ENCODE results near the gene LYPD6. TPM values are rescaled to one million over a fixed set of nuclear protein-coding genes. Genes with fewer than 3 reads are reported as not detected.

LYPD6 gene
- total and polyA plus RNA-seq, 2 donors (not counting 3 experiments of a cell fraction or from before 2014, with no cell fraction given): 3.0 to 4.0 TPM

- Histone ChIP-seq H3K9me1 (replicated peaks; ENCODE audit: control insufficient read depth, extremely low read depth, insufficient read depth, low read length) (no peaks in the 10 kb centered on the region), H3K27me3 (ENCODE audit: control insufficient read depth in 2 of 2, insufficient read depth in 2 of 2, low read length in 2 of 2) (peaks cover under 1 to 3% of the 10 kb centered on the region in 2 experiments), H3K4me3 (replicated peaks in 1 of 3; ENCODE audit: insufficient read depth in 1 of 3, low read depth in 1 of 3, low read length in 3 of 3) (no peak overlapping the region), H3K27ac (ENCODE audit: insufficient read depth, low read depth, low read length) (no peak overlapping the region), H3K9ac (replicated peaks; ENCODE audit: extremely low read depth, insufficient read depth, low read length) (no peak overlapping the region), H3K36me3 (ENCODE audit: control insufficient read depth in 2 of 2, extremely low read depth in 1 of 2, insufficient read depth in 2 of 2, low read length in 2 of 2) (no peaks in the 10 kb centered on the region), H3K79me2 (ENCODE audit: control insufficient read depth, insufficient read depth, low read length) (no peaks in the 10 kb centered on the region), H2AFZ (ENCODE audit: low read depth, low read length) (no peak overlapping the region), H3K4me1 (ENCODE audit: control insufficient read depth, extremely low read depth, insufficient read depth, low read length) (no peaks in the 10 kb centered on the region), H3K4me2 (ENCODE audit: insufficient read depth, low read length) (no peak overlapping the region), H3K9me3 (replicated peaks; ENCODE audit: control insufficient read depth, insufficient read depth, low read length) (no peaks in the 10 kb centered on the region), H4K20me1 (replicated peaks; ENCODE audit: control insufficient read depth, extremely low read depth, insufficient read depth, low read length) (no peaks in the 10 kb centered on the region)
- ChIA-PET CTCF (no interaction called here), POLR2A (no interaction called here)
- DNase-seq (ENCODE audit: low read depth, low spot score) (no peak), FAIRE-seq (no peak)
- intact Hi-C loops (cut with micrococcal nuclease) (no loop called here), dilution Hi-C loops (cut with MboI; ENCODE audit: extremely low pct_ligation_motif_present, low sequenced_read_pairs) (no loop called here)
- no TSS peak for BruUV-seq (replicated peaks)
- TF ChIP-seq MAX (IDR thresholded peaks at IDR 0.05; ENCODE audit: insufficient read depth, insufficient read length) (no peak), FOS (IDR thresholded peaks at IDR 0.05; ENCODE audit: borderline replicate concordance, insufficient read depth, low read length) (no peak), CTCF (IDR thresholded peaks at IDR 0.05; ENCODE audit: extremely low read depth in 1 of 2, insufficient read depth in 1 of 2, low read depth in 1 of 2, low read length in 2 of 2) (no peak), GATA2 (IDR thresholded peaks at IDR 0.05; ENCODE audit: insufficient read depth, insufficient read length, low read depth, low read length) (no peak), MYC (IDR thresholded peaks at IDR 0.05; ENCODE audit: low read depth, low read length) (no peak), JUN (IDR thresholded peaks at IDR 0.05; ENCODE audit: borderline replicate concordance, insufficient read depth, insufficient read length, low read depth) (no peak), EZH2 (IDR thresholded peaks at IDR 0.05; ENCODE audit: borderline replicate concordance, low read depth, low read length, severe bottlenecking) (no peak), POLR2AphosphoS5 (IDR thresholded peaks at IDR 0.05; ENCODE audit: insufficient read depth, low read depth, low read length) (no peak), POLR2A (IDR thresholded peaks at IDR 0.05; ENCODE audit: low read depth, low read length) (no peak)
Measured at GRCh38 chr2:149290662-149291061, 39.7 kb upstream of the LYPD6 start.

Measured in endothelial cell of umbilical vein (primary cell).